Measurements from ENCODE around the gene CDH4.
"Not testable (repeated sequence)": the region's sequence is repeated elsewhere in the genome, so short reads cannot be mapped to it uniquely, and the experiment has no call there.

CDH4 gene

GRCh38 chr20:61853073-61854005 is 601.3 kb downstream of the CDH4 start:
- in situ Hi-C loops (cut with MboI; ENCODE audit: low sequenced_read_pairs): no loop called here
- no peaks in the 10 kb centered on the region for H3K36me3 ChIP-seq (replicated peaks)
- H3K27me3 ChIP-seq (ENCODE audit: low read depth): no peaks in the 10 kb centered on the region
- H3K9me3 ChIP-seq: no peaks in the 10 kb centered on the region
- DNase-seq (ENCODE audit: low spot score in 2 of 2): no peak
- no peaks in the 10 kb centered on the region for H3K4me1 ChIP-seq
- H3K4me3 ChIP-seq: no peak overlapping the region

- H3K4me1 ChIP-seq; in situ Hi-C loops (cut with MboI; ENCODE audit: low sequenced_read_pairs); H3K4me3 ChIP-seq; H3K27me3 ChIP-seq (ENCODE audit: low read depth); DNase-seq (ENCODE audit: low spot score in 2 of 2); H3K36me3 ChIP-seq (replicated peaks); H3K9me3 ChIP-seq: not testable (repeated sequence)
Measured at GRCh38 chr20:61854538-61854937, 602.5 kb downstream of the CDH4 start.

- DNase-seq (ENCODE audit: low spot score in 2 of 2): no peak
- in situ Hi-C loops (cut with MboI; ENCODE audit: low sequenced_read_pairs): no loop called here
- no peaks in the 10 kb centered on the region for H3K36me3 ChIP-seq (replicated peaks)
- H3K4me3 ChIP-seq: no peak overlapping the region
- H3K4me1 ChIP-seq: no peaks in the 10 kb centered on the region
- H3K27me3 ChIP-seq (ENCODE audit: low read depth): no peaks in the 10 kb centered on the region
- H3K9me3 ChIP-seq: no peaks in the 10 kb centered on the region
Measured at GRCh38 chr20:61855286-61855685, 603.2 kb downstream of the CDH4 start.

- no peak for DNase-seq (ENCODE audit: low spot score in 2 of 2)
- Histone ChIP-seq H3K4me1 (no peaks in the 10 kb centered on the region), H3K27me3 (ENCODE audit: low read depth) (no peaks in the 10 kb centered on the region), H3K4me3 (no peak overlapping the region), H3K36me3 (replicated peaks) (no peaks in the 10 kb centered on the region), H3K9me3 (no peaks in the 10 kb centered on the region)
- in situ Hi-C loops (cut with MboI; ENCODE audit: low sequenced_read_pairs): no loop called here
Measured at GRCh38 chr20:61856626-61857413, 604.8 kb downstream of the CDH4 start.

GRCh38 chr20:61857414-61857775 is 605.3 kb downstream of the CDH4 start:
- Histone ChIP-seq H3K36me3 (replicated peaks) (no peaks in the 10 kb centered on the region), H3K9me3 (no peaks in the 10 kb centered on the region), H3K4me3 (no peak overlapping the region), H3K27me3 (ENCODE audit: low read depth) (no peaks in the 10 kb centered on the region), H3K4me1 (no peaks in the 10 kb centered on the region)
- in situ Hi-C loops (cut with MboI; ENCODE audit: low sequenced_read_pairs): no loop called here
- no peak for DNase-seq (ENCODE audit: low spot score in 2 of 2)

- no peaks in the 10 kb centered on the region for H3K36me3 ChIP-seq (replicated peaks)
- H3K4me1 ChIP-seq: no peaks in the 10 kb centered on the region
- H3K9me3 ChIP-seq: no peaks in the 10 kb centered on the region
- H3K27me3 ChIP-seq (ENCODE audit: low read depth): no peaks in the 10 kb centered on the region
- DNase-seq (ENCODE audit: low spot score in 2 of 2): no peak
- in situ Hi-C loops (cut with MboI; ENCODE audit: low sequenced_read_pairs): no loop called here
- H3K4me3 ChIP-seq: no peak overlapping the region
Measured at GRCh38 chr20:61857884-61858283, 605.8 kb downstream of the CDH4 start.

- Histone ChIP-seq H3K9me3 (no peaks in the 10 kb centered on the region), H3K4me1 (no peaks in the 10 kb centered on the region), H3K4me3 (no peak overlapping the region), H3K36me3 (replicated peaks) (no peaks in the 10 kb centered on the region), H3K27me3 (ENCODE audit: low read depth) (no peaks in the 10 kb centered on the region)
- in situ Hi-C loops (cut with MboI; ENCODE audit: low sequenced_read_pairs): no loop called here
- no peak for DNase-seq (ENCODE audit: low spot score in 2 of 2)
Measured at GRCh38 chr20:61859767-61860166, 607.7 kb downstream of the CDH4 start.

GRCh38 chr20:61860260-61860987 is 608.4 kb downstream of the CDH4 start:
- no peaks in the 10 kb centered on the region for H3K4me1 ChIP-seq
- DNase-seq (ENCODE audit: low spot score in 2 of 2): no peak
- H3K9me3 ChIP-seq: no peaks in the 10 kb centered on the region
- no peaks in the 10 kb centered on the region for H3K36me3 ChIP-seq (replicated peaks)
- no peak overlapping the region for H3K4me3 ChIP-seq
- H3K27me3 ChIP-seq (ENCODE audit: low read depth): no peaks in the 10 kb centered on the region
- in situ Hi-C loops (cut with MboI; ENCODE audit: low sequenced_read_pairs): no loop called here

GRCh38 chr20:61861054-61861841 is 609.2 kb downstream of the CDH4 start:
- no peak for DNase-seq (ENCODE audit: low spot score in 2 of 2)
- in situ Hi-C loops (cut with MboI; ENCODE audit: low sequenced_read_pairs): no loop called here
- Histone ChIP-seq H3K9me3 (no peaks in the 10 kb centered on the region), H3K4me3 (no peak overlapping the region), H3K4me1 (no peaks in the 10 kb centered on the region), H3K27me3 (ENCODE audit: low read depth) (no peaks in the 10 kb centered on the region), H3K36me3 (replicated peaks) (no peaks in the 10 kb centered on the region)

GRCh38 chr20:61861858-61862257 is 609.8 kb downstream of the CDH4 start:
- Histone ChIP-seq H3K27me3 (ENCODE audit: low read depth) (no peaks in the 10 kb centered on the region), H3K9me3 (no peaks in the 10 kb centered on the region), H3K4me1 (no peaks in the 10 kb centered on the region), H3K36me3 (replicated peaks) (no peaks in the 10 kb centered on the region), H3K4me3 (no peak overlapping the region)
- no peak for DNase-seq (ENCODE audit: low spot score in 2 of 2)
- in situ Hi-C loops (cut with MboI; ENCODE audit: low sequenced_read_pairs): no loop called here

GRCh38 chr20:61862881-61863280 is 610.8 kb downstream of the CDH4 start:
- Histone ChIP-seq H3K27me3 (ENCODE audit: low read depth) (no peaks in the 10 kb centered on the region), H3K36me3 (replicated peaks) (no peaks in the 10 kb centered on the region), H3K4me3 (no peak overlapping the region), H3K9me3 (no peaks in the 10 kb centered on the region), H3K4me1 (no peaks in the 10 kb centered on the region)
- DNase-seq (ENCODE audit: low spot score in 2 of 2): no peak
- in situ Hi-C loops (cut with MboI; ENCODE audit: low sequenced_read_pairs): no loop called here

GRCh38 chr20:61864481-61864880 is 612.4 kb downstream of the CDH4 start:
- no peaks in the 10 kb centered on the region for H3K36me3 ChIP-seq (replicated peaks)
- DNase-seq (ENCODE audit: low spot score in 2 of 2): no peak
- in situ Hi-C loops (cut with MboI; ENCODE audit: low sequenced_read_pairs): no loop called here
- no peaks in the 10 kb centered on the region for H3K9me3 ChIP-seq
- no peak overlapping the region for H3K4me3 ChIP-seq
- no peaks in the 10 kb centered on the region for H3K27me3 ChIP-seq (ENCODE audit: low read depth)
- H3K4me1 ChIP-seq: no peaks in the 10 kb centered on the region

- Histone ChIP-seq H3K9me3 (no peaks in the 10 kb centered on the region), H3K27me3 (ENCODE audit: low read depth) (no peaks in the 10 kb centered on the region), H3K36me3 (replicated peaks) (no peaks in the 10 kb centered on the region), H3K4me3 (no peak overlapping the region), H3K4me1 (no peaks in the 10 kb centered on the region)
- no peak for DNase-seq (ENCODE audit: low spot score in 2 of 2)
- in situ Hi-C loops (cut with MboI; ENCODE audit: low sequenced_read_pairs): no loop called here
Measured at GRCh38 chr20:61865353-61865752, 613.3 kb downstream of the CDH4 start.

All from HAP-1 (cell line).